ENCODE results near the gene UBA3. TPM values are rescaled to one million over a fixed set of nuclear protein-coding genes. Genes with fewer than 3 reads are reported as not detected.

The UBA3 gene
- total RNA-seq, 1 donor = 76.9 TPM

DNA sequence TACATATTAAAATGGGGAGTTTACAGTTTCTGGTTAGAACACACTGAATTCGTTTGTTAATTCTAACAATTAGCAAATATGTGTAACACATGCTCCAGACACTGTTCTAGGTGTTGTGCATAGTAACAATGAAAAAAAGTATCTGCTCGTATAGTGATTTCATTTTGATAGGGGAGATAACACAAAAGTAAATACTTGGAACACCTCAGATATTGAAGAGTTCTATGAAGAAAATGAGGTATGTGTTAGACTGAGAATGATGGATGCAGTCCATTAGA, 21.3 kb downstream of the UBA3 start:
- DNase-seq (ENCODE audit: low read depth) = no peak
- H3K4me3 ChIP-seq (ENCODE audit: low read depth, low read length) = no peak overlapping the region
- TF ChIP-seq, protein P1, sequence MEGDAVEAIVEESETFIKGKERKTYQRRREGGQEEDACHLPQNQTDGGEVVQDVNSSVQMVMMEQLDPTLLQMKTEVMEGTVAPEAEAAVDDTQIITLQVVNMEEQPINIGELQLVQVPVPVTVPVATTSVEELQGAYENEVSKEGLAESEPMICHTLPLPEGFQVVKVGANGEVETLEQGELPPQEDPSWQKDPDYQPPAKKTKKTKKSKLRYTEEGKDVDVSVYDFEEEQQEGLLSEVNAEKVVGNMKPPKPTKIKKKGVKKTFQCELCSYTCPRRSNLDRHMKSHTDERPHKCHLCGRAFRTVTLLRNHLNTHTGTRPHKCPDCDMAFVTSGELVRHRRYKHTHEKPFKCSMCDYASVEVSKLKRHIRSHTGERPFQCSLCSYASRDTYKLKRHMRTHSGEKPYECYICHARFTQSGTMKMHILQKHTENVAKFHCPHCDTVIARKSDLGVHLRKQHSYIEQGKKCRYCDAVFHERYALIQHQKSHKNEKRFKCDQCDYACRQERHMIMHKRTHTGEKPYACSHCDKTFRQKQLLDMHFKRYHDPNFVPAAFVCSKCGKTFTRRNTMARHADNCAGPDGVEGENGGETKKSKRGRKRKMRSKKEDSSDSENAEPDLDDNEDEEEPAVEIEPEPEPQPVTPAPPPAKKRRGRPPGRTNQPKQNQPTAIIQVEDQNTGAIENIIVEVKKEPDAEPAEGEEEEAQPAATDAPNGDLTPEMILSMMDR (IDR thresholded peaks at IDR 0.05; ENCODE audit: insufficient read depth, low read length) = no peak

DNA sequence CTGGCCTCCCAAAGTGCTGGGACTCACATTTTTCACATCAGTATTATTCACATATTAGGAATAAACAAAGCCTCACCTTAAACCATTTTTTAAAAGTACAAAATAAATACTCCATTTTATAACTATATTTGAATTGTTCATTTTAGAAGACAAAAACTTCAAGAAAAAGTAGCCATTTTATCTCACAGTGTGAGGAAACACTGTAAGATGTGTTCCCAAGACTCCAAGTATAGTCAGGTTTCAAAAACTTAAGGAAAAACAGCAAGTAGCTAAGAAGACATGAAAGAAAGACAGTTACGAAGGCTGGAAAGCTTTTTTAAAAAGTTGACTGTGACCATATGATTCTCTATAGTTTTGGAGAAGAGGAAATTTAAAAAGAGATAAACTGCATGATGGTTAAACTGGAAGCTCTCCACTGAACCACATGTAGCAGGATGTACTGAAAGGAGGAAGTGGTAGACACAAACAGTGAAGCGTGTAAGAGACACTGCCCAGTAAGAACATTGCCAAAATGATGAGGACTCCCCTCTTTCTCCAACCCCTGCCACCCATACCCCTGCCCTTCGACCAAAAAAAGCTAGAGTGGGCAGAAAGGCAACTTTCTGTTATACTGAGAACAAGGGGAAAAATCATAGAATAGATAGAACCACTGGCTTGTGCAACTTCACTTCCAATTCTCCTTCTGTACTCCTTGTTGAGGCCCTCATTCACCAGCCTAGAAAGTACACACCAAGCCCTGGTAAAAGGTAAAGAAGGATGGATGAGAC, 21.8 kb downstream of the UBA3 start:
- TF ChIP-seq, protein P1 (IDR thresholded peaks at IDR 0.05; ENCODE audit: insufficient read depth, low read length) = no peak

DNA sequence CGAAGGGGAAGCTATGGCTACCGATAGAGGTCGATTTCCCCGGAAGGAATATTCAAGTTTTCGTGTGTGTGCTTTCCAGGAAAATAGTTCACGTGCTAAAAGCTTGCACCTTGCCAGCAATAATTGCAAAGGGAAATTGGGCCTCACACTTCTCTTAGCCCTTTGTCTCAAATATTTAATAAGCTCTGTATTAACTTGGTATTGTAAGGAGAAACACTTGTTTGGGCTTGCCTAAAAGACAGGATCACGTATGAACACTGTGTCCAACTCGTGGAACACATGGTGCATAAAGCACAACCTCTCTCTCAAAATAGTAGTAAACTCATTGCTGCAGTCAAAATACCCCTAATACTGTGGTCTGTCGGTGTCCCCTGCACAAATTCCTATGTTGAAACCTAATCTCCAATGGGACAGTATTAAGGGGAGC, 27.7 kb downstream of the UBA3 start:
- TF ChIP-seq, protein P1 (IDR thresholded peaks at IDR 0.05; ENCODE audit: insufficient read depth, low read length) = no peak
- no peak for DNase-seq (ENCODE audit: low read depth)
- H3K4me3 ChIP-seq (ENCODE audit: low read depth, low read length) = peak overlapping the region; percentile 93

More for the DNA sequence above, 21.8 kb downstream of the UBA3 start:
- H3K4me3 ChIP-seq (ENCODE audit: low read depth, low read length) = no peak overlapping the region
- no peak for DNase-seq (ENCODE audit: low read depth)

DNA sequence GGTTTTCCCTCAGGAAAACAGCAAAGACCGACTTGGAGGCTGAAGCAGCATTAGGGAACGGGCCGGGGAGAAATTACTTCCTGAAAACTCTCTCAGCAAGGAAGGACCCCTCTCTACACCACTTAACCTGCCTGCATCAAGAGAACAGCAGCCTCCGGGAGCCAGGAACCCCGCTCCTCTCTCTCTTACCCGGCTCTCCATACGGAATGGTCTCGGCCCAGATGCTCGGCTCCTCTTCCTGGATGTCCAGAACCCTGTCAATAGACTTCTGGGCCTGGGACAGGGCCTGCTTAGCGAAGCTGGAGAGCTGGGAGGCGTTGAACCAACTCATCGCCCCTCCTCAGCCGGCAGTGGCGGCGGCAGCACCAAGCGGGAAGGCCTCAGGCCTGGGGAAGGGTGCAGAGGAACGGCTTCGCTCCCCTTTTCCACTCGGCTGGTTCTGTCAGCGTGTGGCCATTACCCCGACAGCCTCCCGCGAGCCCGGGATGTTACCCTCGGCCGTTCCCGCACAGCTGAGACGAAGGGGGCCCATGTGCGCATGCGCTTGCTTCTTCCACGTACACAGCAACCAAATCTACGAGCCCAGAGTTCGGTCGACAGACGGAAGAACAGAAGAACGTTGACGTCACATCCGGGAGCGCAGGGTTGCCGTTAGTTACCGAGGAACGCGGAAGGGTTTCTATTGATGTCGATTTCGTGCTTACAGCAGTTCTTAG, 28.3 kb downstream of the UBA3 start, which contains the start of gene TMF1:
Gene TMF1 (minus strand): TSS at position 578 of the 716 bp plus-strand sequence. CDS start 247 bp downstream, at position 331.
- TF ChIP-seq, protein P1 (IDR thresholded peaks at IDR 0.05; ENCODE audit: insufficient read depth, low read length) = no peak
- peak within 1 kb of the TSS; percentile 93 for H3K4me3 ChIP-seq (ENCODE audit: low read depth, low read length)

DNA sequence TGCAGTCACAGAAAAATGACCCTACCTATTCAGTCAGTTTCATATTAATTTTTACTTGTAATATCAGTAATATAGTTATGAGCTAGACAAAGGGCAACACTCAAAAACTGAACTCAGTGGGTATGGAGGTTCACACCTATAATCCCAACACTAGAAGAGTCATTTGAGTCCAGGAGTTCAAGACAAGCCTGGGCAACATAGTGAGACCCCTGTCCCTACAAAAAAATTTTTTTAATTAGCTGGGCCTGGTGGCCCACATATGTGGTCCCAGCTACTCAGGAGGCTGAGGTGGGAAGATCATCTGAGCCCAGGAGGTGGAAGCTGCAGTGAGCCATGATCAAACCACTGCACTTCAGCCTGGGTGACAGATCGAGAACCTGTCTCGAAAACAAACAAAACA, 31.2 kb downstream of the UBA3 start:
- H3K4me3 ChIP-seq (ENCODE audit: low read depth, low read length) = no peak overlapping the region
- no peak for DNase-seq (ENCODE audit: low read depth)
- TF ChIP-seq, protein P1 (IDR thresholded peaks at IDR 0.05; ENCODE audit: insufficient read depth, low read length) = no peak

More for the DNA sequence above, 28.3 kb downstream of the UBA3 start, which contains the start of gene TMF1:
- DNase-seq (ENCODE audit: low read depth) = peak; percentile 100

DNA sequence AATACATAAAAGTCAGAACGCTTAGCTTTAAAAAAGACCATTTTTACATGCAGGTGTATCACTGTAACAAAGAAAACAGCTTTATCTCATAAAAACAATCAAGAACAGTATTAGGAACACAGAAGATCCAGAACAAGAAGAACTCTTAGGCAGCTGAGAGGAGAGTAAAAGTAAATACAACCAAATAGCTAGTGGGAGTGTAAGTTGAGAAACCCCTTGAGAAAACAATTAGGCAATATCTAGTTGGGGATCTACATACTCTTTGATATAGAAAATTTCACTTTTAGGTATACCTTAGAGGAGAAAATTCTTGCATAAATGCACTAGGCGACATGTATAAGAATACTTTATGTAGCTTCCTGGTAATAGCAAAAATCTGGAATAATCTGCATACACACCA, 35.6 kb downstream of the UBA3 start:
- DNase-seq (ENCODE audit: low read depth) = no peak
- TF ChIP-seq, protein P1 (IDR thresholded peaks at IDR 0.05; ENCODE audit: insufficient read depth, low read length) = no peak
- H3K4me3 ChIP-seq (ENCODE audit: low read depth, low read length) = no peak overlapping the region
